Measurements from ENCODE around the gene FBXO41. TPM values are rescaled to one million over a fixed set of nuclear protein-coding genes. Genes with fewer than 3 reads are reported as not detected.

FBXO41 gene
- total RNA-seq, 1 donor from 2014 or later, result 2.1 TPM

DNA sequence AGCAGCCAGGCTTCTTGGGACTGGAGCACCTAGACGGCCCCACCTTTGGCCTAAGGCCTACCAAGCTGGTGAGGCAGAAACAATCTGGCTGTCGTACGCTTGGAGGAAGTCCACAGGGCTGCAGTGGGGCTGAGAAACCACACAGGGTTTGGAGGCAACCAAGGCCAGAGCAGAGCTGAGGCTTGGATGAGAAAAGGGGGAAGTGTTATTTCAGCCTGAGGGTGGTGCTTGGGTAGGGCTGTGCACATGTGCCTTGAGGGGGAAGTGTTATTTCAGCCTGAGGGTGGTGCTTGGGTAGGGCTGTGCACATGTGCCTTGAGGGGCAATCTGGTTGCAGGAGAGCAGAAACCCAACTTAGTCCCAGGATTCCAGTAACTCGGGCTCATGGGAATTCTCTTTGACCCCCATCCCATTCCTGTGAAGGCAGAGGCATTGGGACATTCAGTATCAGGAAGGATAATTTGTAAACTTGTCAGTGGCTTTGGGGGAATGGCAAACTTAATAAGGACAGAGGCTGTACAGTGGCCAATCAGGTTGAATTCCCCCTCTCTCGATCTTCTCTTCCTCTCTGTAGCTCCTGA is 971 bp upstream of the FBXO41 start:
- Histone ChIP-seq H3K9me3 (no peaks in the 10 kb centered on the region), H3K4me3 (peak overlapping the region; percentile 72), H3K36me3 (no peaks in the 10 kb centered on the region), H3K27ac (no peak overlapping the region), H3K27me3 (peaks cover 27% of the 10 kb centered on the region), H3K4me1 (peaks cover 15% of the 10 kb centered on the region)
- intact Hi-C loops (cut with DNase I), result no loop called here
- ATAC-seq (peak; percentile 88), DNase-seq (no peak)
- TF ChIP-seq, protein P1, sequence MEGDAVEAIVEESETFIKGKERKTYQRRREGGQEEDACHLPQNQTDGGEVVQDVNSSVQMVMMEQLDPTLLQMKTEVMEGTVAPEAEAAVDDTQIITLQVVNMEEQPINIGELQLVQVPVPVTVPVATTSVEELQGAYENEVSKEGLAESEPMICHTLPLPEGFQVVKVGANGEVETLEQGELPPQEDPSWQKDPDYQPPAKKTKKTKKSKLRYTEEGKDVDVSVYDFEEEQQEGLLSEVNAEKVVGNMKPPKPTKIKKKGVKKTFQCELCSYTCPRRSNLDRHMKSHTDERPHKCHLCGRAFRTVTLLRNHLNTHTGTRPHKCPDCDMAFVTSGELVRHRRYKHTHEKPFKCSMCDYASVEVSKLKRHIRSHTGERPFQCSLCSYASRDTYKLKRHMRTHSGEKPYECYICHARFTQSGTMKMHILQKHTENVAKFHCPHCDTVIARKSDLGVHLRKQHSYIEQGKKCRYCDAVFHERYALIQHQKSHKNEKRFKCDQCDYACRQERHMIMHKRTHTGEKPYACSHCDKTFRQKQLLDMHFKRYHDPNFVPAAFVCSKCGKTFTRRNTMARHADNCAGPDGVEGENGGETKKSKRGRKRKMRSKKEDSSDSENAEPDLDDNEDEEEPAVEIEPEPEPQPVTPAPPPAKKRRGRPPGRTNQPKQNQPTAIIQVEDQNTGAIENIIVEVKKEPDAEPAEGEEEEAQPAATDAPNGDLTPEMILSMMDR (IDR thresholded peaks at IDR 0.05), result no peak

DNA sequence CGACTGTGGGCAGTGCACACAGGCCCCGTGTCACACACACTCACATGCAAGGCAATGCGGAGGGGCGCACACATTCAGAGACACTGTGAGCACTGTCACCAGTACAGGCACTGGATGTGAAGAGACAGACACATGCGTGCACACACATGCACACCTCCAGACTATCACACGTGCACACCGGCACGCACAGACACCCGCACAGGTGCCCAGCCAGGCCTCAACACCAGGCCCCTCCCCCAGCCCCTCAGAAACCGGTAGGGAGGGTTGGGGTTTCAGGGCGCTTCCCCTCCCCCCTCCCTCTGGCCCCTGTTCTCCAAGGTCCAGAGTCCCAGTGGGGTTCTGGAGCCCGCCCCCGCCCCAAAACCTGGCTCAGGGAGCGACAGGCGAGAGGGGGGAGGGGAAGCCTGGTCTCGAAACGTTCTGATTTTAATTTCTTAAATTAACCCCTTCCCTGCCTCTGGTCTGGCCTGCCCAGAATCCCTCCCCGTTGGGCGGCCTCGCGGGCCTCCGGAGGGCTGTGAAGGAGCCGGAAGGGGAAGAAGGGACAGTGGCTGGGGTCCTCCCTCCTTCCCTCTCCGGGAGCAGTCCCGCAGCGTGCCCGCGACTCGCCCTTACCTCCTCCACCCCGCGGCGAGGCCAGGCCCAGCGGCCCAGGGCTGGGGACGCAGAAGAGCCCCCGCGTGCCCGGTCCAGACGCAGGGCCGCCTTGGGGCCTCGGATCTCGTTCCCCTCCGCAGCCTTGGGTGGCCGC is 558 bp downstream of the FBXO41 start:
- Histone ChIP-seq H3K36me3 (no peaks in the 10 kb centered on the region), H3K9me3 (no peaks in the 10 kb centered on the region), H3K27me3 (peaks cover 13% of the 10 kb centered on the region), H3K27ac (no peak overlapping the region), H3K4me1 (peaks cover 15% of the 10 kb centered on the region), H3K4me3 (peak overlapping the region; percentile 72)
- no peak for DNase-seq
- intact Hi-C loops (cut with DNase I), result no loop called here
- ATAC-seq, result peak; percentile 11
- TF ChIP-seq, protein P1 (IDR thresholded peaks at IDR 0.05), result no peak

DNA sequence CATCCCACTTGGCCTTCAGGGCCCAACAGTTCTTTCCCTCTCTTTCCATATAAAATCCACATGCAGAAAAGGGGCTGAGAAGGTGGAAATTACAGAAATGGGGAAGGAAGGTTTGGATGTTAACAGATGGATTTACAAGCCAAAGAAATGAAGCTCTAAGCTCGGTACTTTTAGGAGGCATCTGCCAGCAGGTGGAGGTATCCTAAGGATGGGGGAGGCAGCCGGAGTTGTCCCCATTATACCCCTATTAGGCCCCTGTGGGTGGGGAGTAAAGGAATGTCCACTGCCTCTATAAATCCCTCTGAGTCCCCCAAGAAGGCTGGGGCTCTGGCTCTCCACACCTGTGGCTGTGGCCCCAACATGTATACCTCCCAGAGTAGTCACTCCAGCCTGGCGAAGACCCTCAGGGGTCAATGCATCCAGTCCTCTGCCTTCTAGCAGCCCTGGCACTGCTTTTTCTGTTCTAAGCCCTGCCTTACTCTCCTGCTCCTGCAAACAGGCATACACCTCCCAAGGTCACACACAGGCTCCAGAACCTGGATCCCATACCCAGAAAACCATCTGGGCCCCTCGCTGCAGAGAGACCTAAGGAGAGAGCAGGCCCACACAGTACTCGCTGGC is 1.2 kb downstream of the FBXO41 start:
- H3K4me3 ChIP-seq, result peak overlapping the region; percentile 72
- no peak overlapping the region for H3K27ac ChIP-seq
- TF ChIP-seq, protein P1 (IDR thresholded peaks at IDR 0.05), result no peak
- ATAC-seq (no peak), DNase-seq (no peak)
- intact Hi-C loops (cut with DNase I), result no loop called here
- H3K36me3 ChIP-seq, result no peaks in the 10 kb centered on the region
- peaks cover 15% of the 10 kb centered on the region for H3K4me1 ChIP-seq
- no peaks in the 10 kb centered on the region for H3K9me3 ChIP-seq
- peaks cover 11% of the 10 kb centered on the region for H3K27me3 ChIP-seq

DNA sequence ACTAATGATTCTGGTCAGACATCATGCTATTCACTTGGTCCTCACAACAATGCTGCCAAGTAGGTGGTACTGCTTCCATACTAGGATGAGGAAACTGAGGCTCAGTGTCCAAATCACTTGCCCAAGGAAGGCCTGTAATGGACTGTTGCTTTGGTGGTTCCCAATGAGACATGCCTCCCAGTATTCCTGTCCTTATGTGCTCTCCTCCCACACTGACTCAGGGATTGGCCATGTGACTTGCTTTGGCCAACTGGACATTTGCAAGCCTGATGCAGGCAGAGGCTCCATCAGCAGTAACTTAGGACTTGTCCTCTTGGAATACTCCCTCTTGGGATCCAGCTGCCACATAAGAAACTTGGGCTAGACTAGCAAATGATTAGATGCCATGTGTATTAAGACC is 3.0 kb downstream of the FBXO41 start:
- Histone ChIP-seq H3K27me3 (peaks cover 4% of the 10 kb centered on the region), H3K4me1 (peaks cover 15% of the 10 kb centered on the region), H3K4me3 (no peak overlapping the region), H3K36me3 (no peaks in the 10 kb centered on the region), H3K9me3 (no peaks in the 10 kb centered on the region), H3K27ac (no peak overlapping the region)
- intact Hi-C loops (cut with DNase I), result no loop called here
- TF ChIP-seq, protein P1 (IDR thresholded peaks at IDR 0.05), result no peak
- ATAC-seq (no peak), DNase-seq (no peak)

DNA sequence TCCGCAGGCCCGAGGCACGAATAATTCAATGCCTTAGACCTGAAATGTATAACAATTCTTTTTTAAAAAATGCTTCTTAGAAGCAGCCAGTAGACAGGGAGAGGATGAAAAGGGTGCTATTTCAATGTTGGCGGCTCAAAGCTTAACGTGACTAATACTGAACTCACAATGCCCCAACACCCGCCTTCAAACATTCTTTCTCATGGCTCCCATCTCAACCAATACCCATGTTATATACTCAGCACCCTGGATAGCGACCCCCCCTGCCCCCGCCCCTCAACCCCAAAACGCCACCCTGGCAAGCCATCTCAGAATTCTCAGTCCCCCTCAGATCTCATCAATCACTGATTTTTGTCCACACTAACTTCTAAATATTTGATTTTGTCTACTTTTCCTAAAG is 4.4 kb downstream of the FBXO41 start:
- no peak for ATAC-seq
- Histone ChIP-seq H3K9me3 (no peaks in the 10 kb centered on the region), H3K27ac (no peak overlapping the region), H3K4me3 (no peak overlapping the region), H3K4me1 (peaks cover 9% of the 10 kb centered on the region), H3K27me3 (no peaks in the 10 kb centered on the region), H3K36me3 (no peaks in the 10 kb centered on the region)
- TF ChIP-seq, protein P1 (IDR thresholded peaks at IDR 0.05), result no peak
- intact Hi-C loops (cut with DNase I), result no loop called here
- no peak for DNase-seq
